Spleen (tissue), 11 donors: ENCODE measurements around the gene MUC22. TPM values are rescaled to one million over a fixed set of nuclear protein-coding genes. Genes with fewer than 3 reads are reported as not detected.

Experiments
- DNase-seq: peaks from one replicate; pipeline ENCODE4 v3.0.0-alpha.2; 2020
- H3K27ac ChIP-seq, 8 donors: fragments of 200-600 bp; sonication (generic) in 7 of 8; 1 replicate in 4 of 8; 2 replicates in 4 of 8; pipeline versions ENCODE4 v1.5.0 to v1.8.0; 2016 to 2021; ENCODE audit warnings: inconsistent platforms in 4 of 8, mild to moderate bottlenecking in 4 of 8, moderate library complexity in 1 of 8
- H3K27me3 ChIP-seq, 7 donors: fragments of 200-600 bp; sonication (generic) in 6 of 7; replicated peaks in 1 of 7; 1 replicate in 4 of 7; 2 replicates in 3 of 7; pipeline versions ENCODE4 v1.5.0 to v1.8.0; 2016 to 2021; ENCODE audit warnings: inconsistent platforms in 3 of 7, mild to moderate bottlenecking in 1 of 7
- H3K36me3 ChIP-seq, 6 donors: fragments of 200-600 bp; sonication (generic) in 5 of 6; 1 replicate in 4 of 6; 2 replicates in 2 of 6; pipeline versions ENCODE4 v1.5.0 to v1.8.0; 2016 to 2021; ENCODE audit warnings: inconsistent platforms in 2 of 6
- H3K4me1 ChIP-seq, 6 donors: fragments of 200-600 bp; sonication (generic) in 5 of 6; 1 replicate in 3 of 6; 2 replicates in 3 of 6; pipeline versions ENCODE4 v1.5.0 to v1.8.0; 2016 to 2021; ENCODE audit warnings: inconsistent platforms in 3 of 6
- H3K4me3 ChIP-seq, 8 donors: fragments of 200-600 bp; sonication (generic) in 7 of 8; 1 replicate in 4 of 8; 2 replicates in 4 of 8; pipeline versions ENCODE4 v1.5.0 to v1.8.0; 2016 to 2021; ENCODE audit warnings: inconsistent platforms in 4 of 8, mild to moderate bottlenecking in 4 of 8, moderate library complexity in 2 of 8
- H3K9me3 ChIP-seq, 8 donors: fragments of 200-600 bp; sonication (generic) in 7 of 8; 1 replicate in 4 of 8; 2 replicates in 4 of 8; pipeline versions ENCODE4 v1.5.0 to v1.8.0; 2016 to 2021; ENCODE audit warnings: inconsistent platforms in 4 of 8
- POLR2A ChIP-seq, 3 donors: fragments of 450-650 bp; IDR thresholded peaks; one replicate each; pipeline ENCODE4 v1.5.1; 2017; ENCODE audit warnings: antibody characterized with exemption in 3 of 3, mild to moderate bottlenecking in 1 of 3
- POLR2AphosphoS5 ChIP-seq, 3 donors: sonication (generic); formaldehyde crosslinking; IDR thresholded peaks; one replicate each; pipeline ENCODE4 v1.5.1; 2017; ENCODE audit warnings: antibody characterized with exemption in 3 of 3
- WGBS, 5 donors: extraction: QIAGEN DNeasy Blood & Tissue Kit in 3 of 5; methylation state at CpG; one replicate each; pipeline versions ENCODE4 v1.1.5 to v1.1.7; 2013 to 2018; 5-methylcytosine and 5-hydroxymethylcytosine counted together
- intact Hi-C: fragments of 100-400 bp; cut with DNase I; formaldehyde crosslinking; loops from one replicate; pipeline ENCODE4 v1.15.0; 2023; ENCODE audit warnings: low total_unique reads
- polyA plus RNA-seq, 3 donors: library from polyadenylated mRNA; stranded (reverse); fragments of 200-250 nt; gene quantifications; one replicate each; pipeline ENCODE4 v1.2.1, GENCODE V29; 2013
- total RNA-seq, 7 donors: library from RNA; depleted of rRNA in 3 of 7; stranded (reverse); fragments of >200 nt in 3 of 7; fragmentation: NEBNext Ultra II Directional in 4 of 7; extraction: Animal tissue kit (Norgen Biotek cat#: 25700) in 4 of 7; gene quantifications; one replicate each; pipeline versions ENCODE4 v1.1.0 to v1.2.1, GENCODE V29; 2016 to 2021
- TF ChIP-seq, protein P1 (sequence below), 11 experiments: fragments of 200-600 bp in 7 of 11; fragments of 450-650 bp in 4 of 11; sonication (generic) in 4 of 11; IDR thresholded peaks in 8 of 11; conservative IDR thresholded peaks in 3 of 11; 1 replicate in 7 of 11; 2 replicates in 4 of 11; pipeline versions ENCODE4 v1.4.0 to v1.8.0; 2016 to 2021; ENCODE audit warnings: antibody characterized with exemption in 11 of 11, inconsistent platforms in 4 of 11, mild to moderate bottlenecking in 1 of 11
- donor health status: healthy with polysubstance abuse.
- donor health status: DM: no; HTN: no; CAD: no; lungs with moderate emphysema.
- donor health status: DM: no; HTN: no; CAD: no.
- donor health status: Bipolar disorder and iron deficiency.
- donor health status: healthy.
- donor health status: DM: no; HTN: no; CAD: no.
- donor health status: DM: yes; HTN: yes; CAD: no.

The MUC22 gene
- total and polyA plus RNA-seq, 10 donors = not detected

DNA sequence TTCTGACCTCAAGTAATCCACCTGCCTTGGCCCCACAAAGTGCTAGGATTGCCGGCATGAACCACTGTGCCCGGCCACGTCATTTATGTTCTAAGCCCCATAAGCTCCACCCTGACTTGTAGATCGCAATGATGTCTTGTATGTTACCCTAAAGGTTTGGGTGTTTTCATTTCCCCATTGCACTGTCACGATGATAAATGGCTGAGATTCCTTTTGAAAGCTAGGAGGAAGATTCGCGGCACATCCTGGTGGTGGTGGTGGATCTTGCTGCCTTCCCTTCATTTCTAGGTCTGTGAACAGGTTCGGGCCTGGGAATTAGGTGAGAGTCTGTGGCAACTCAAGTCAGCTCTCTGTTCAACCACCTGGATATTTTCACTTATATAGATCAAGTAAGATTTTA is 28.3 kb downstream of the MUC22 start:
- TF ChIP-seq POLR2AphosphoS5 (IDR thresholded peaks at IDR 0.05) (no peak), POLR2A (IDR thresholded peaks at IDR 0.05) (no peak)
- TF ChIP-seq, protein P1, sequence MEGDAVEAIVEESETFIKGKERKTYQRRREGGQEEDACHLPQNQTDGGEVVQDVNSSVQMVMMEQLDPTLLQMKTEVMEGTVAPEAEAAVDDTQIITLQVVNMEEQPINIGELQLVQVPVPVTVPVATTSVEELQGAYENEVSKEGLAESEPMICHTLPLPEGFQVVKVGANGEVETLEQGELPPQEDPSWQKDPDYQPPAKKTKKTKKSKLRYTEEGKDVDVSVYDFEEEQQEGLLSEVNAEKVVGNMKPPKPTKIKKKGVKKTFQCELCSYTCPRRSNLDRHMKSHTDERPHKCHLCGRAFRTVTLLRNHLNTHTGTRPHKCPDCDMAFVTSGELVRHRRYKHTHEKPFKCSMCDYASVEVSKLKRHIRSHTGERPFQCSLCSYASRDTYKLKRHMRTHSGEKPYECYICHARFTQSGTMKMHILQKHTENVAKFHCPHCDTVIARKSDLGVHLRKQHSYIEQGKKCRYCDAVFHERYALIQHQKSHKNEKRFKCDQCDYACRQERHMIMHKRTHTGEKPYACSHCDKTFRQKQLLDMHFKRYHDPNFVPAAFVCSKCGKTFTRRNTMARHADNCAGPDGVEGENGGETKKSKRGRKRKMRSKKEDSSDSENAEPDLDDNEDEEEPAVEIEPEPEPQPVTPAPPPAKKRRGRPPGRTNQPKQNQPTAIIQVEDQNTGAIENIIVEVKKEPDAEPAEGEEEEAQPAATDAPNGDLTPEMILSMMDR (IDR thresholded peaks at IDR 0.05 in 8 of 11, conservative IDR thresholded peaks at IDR 0.05 in 3 of 11) = no peak
- no peak for DNase-seq
- no peaks in the 10 kb centered on the region for H3K9me3 ChIP-seq
- no peak overlapping the region for H3K4me3 ChIP-seq
- intact Hi-C loops = no loop called here
- H3K36me3 ChIP-seq = no peaks in the 10 kb centered on the region
- WGBS, 5 donors = 87 to 96% (median 90%) methylated on average over 8 of the region's 8 CpGs
- peaks cover 0 to 11% (median 7%) of the 10 kb centered on the region in 6 donors for H3K4me1 ChIP-seq
- no peak overlapping the region for H3K27ac ChIP-seq
- H3K27me3 ChIP-seq = no peaks in the 10 kb centered on the region

DNA sequence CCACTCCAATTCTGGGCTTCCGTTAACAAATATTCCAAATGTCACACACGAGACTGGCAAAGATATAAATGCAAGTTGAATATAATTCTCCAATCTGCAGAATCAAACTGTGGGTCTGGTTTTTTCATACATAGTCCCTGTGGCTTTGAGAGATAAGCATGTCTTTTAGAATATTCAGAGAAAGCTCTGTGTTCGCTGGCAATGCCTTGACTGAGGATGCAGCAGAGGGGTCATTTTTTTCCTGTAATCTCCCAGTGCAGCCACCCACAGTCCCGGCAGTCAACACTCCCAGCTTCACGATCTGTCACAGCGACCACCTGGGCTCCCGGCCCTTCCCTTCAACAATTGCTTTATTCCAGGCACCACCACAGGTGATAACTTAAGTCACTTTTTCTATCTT is 30.5 kb downstream of the MUC22 start:
- Histone ChIP-seq H3K9me3 (no peaks in the 10 kb centered on the region), H3K27me3 (no peaks in the 10 kb centered on the region), H3K4me3 (no peak overlapping the region), H3K36me3 (no peaks in the 10 kb centered on the region), H3K4me1 (peaks cover 0 to 11% (median 7%) of the 10 kb centered on the region in 6 donors), H3K27ac (no peak overlapping the region)
- intact Hi-C loops = no loop called here
- TF ChIP-seq, protein P1 (IDR thresholded peaks at IDR 0.05 in 8 of 11, conservative IDR thresholded peaks at IDR 0.05 in 3 of 11) = no peak
- TF ChIP-seq POLR2A (IDR thresholded peaks at IDR 0.05) = no peak
- no peak for TF ChIP-seq POLR2AphosphoS5 (IDR thresholded peaks at IDR 0.05)
- no peak for DNase-seq
- WGBS, 5 donors = 77 to 89% (median 80%) methylated on average over 7 of the region's 7 CpGs

DNA sequence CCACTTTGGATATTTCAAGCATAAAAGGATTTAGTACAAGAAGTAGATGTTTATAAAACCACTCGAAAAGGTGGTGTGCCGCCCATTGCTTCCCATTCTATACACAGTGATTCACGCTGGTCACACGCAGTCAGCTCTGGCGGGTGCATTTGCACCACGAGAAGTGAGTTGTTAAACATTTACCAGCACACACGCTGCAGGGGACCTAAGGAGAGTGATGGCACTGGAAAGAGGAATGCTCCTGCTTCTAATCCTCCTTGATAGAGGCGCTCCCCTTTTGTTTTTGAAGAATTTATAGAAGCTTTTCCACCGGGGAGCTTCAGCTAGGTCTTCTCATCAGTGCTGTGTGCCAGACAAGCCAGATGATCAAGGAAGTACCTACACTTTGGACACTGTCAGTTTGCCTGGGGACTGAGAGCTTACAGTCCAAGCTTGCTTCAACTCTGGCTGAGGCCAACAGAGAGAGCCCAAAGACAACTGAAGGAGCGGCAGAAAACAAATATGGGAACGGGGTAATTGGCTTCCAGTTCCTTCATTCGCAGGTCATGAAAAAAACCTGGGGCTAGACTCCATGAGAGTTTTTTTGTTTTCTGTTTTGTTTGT is 31.2 kb downstream of the MUC22 start:
- DNase-seq = no peak
- H3K4me1 ChIP-seq = peaks cover 0 to 11% (median 7%) of the 10 kb centered on the region in 6 donors
- intact Hi-C loops = no loop called here
- peaks cover 0 to 3% (median 0%) of the 10 kb centered on the region in 7 donors for H3K27me3 ChIP-seq
- TF ChIP-seq POLR2AphosphoS5 (IDR thresholded peaks at IDR 0.05) (no peak), POLR2A (IDR thresholded peaks at IDR 0.05) (no peak)
- TF ChIP-seq, protein P1 (IDR thresholded peaks at IDR 0.05 in 8 of 11, conservative IDR thresholded peaks at IDR 0.05 in 3 of 11) = no peak
- 86 to 96% (median 90%) methylated on average over 12 of the region's 12 CpGs for WGBS, 5 donors
- no peaks in the 10 kb centered on the region for H3K36me3 ChIP-seq
- no peak overlapping the region for H3K4me3 ChIP-seq
- H3K27ac ChIP-seq = no peak overlapping the region
- H3K9me3 ChIP-seq = no peaks in the 10 kb centered on the region

DNA sequence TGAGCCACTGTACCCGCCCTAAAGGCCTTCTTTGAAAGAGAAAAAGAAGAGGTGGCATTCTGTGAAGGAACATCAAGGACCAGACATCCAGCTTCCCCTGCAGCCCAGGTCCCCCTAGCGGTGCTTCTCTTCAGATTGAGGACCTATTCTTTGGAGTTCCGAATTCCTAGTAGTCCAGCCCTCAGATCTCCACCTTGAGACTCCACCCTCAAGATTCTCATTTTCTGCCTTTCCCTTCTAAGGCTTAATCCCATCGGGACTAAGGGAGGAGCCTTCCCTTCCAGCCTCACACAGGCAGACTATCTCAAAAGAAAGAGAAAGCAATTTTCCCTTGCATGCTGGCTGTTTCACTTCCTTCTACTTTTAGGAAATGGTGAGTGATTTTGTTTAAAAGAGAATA is 32.5 kb downstream of the MUC22 start:
- TF ChIP-seq, protein P1 (IDR thresholded peaks at IDR 0.05 in 8 of 11, conservative IDR thresholded peaks at IDR 0.05 in 3 of 11) = peak in 9 of 11 experiments; percentile 11 to 46 (median 40)
- no peak for TF ChIP-seq POLR2AphosphoS5 (IDR thresholded peaks at IDR 0.05)
- TF ChIP-seq POLR2A (IDR thresholded peaks at IDR 0.05) = no peak
- Histone ChIP-seq H3K4me1 (peaks cover 0 to 11% (median 7%) of the 10 kb centered on the region in 6 donors), H3K27me3 (peaks cover 0 to 17% (median 0%) of the 10 kb centered on the region in 7 donors), H3K27ac (peak overlapping the region in 4 of 8 donors; percentile 27 to 44 (median 39)), H3K36me3 (no peaks in the 10 kb centered on the region), H3K4me3 (peak overlapping the region in 2 of 8 donors; percentile 2 to 49), H3K9me3 (no peaks in the 10 kb centered on the region)
- 18 to 32% (median 22%) methylated on average over 4 of the region's 4 CpGs for WGBS, 5 donors
- DNase-seq = no peak
- intact Hi-C loops = no loop called here
